Measurements from ENCODE around the gene FBXL17. TPM values are rescaled to one million over a fixed set of nuclear protein-coding genes. Genes with fewer than 3 reads are reported as not detected.

FBXL17 gene
- total and polyA plus RNA-seq, 9 of the 15 experiments (the other 6 are each of a cell fraction or from before 2014, with no cell fraction given) = 0.32 to 5.4 (median 1.8) TPM

DNA sequence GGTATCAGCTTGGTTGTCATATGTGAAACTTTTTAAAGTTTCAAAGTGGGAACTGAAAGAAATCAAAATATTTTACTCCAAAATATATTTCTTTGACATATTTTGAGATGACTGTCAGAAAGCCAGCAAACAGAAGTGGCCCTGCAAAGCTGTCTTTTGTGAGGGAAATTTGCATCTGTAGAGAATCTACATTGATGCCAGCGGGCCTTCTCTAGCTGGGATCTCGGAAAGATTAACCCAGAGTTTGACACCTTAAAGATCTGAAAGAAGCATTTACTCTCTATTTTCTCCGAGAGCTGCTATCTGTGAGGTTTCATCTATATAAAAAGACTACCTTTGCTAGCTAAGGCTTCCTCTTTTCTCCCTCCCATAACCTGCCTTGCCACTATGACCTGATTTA is 303.6 kb downstream of the FBXL17 start (continued):
- TF ChIP-seq, protein P1, sequence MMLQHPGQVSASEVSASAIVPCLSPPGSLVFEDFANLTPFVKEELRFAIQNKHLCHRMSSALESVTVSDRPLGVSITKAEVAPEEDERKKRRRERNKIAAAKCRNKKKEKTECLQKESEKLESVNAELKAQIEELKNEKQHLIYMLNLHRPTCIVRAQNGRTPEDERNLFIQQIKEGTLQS (IDR thresholded peaks at IDR 0.05) = no peak
- TF ChIP-seq, protein P1 (CRISPR knock-in tag; conservative IDR thresholded peaks at IDR 0.05) = no peak
- TF ChIP-seq ZNF695 (CRISPR knock-in tag; IDR thresholded peaks at IDR 0.05) = no peak

DNA sequence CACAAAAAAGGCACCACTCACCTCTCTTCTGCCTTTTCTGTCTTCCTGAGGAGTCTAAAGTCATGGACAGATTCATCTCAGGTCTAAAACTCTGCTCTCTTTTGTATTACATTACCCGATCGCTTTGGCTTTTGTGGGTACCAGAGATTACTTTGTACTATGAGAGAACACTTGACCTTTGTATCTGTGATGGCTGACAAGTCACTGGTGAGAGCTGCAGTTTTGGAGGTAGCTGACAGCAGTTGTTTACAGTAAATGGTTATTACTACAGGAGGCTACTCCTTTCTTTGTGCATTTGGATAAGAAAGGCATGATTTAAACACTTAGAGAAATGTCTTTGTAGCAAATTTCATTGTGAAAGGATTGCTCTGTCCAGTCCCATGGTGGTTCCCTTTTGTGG is 307.3 kb downstream of the FBXL17 start:
- Histone ChIP-seq H4K20me1 (replicated peaks; ENCODE audit: control insufficient read depth, insufficient read depth, low read length) (no peaks in the 10 kb centered on the region), H3K9me1 (ENCODE audit: control insufficient read depth, insufficient read depth, low read length) (no peaks in the 10 kb centered on the region), H3K79me2 (ENCODE audit: control insufficient read depth, insufficient read depth, low read length) (no peaks in the 10 kb centered on the region), H3K27ac (ENCODE audit: extremely low read depth, low read depth, low read length) (no peak overlapping the region), H3K27me3 (ENCODE audit: control insufficient read depth in 2 of 2, insufficient read depth in 2 of 2, low read length in 2 of 2) (no peaks in the 10 kb centered on the region), H3K4me2 (ENCODE audit: insufficient read depth, low read length) (no peak overlapping the region), H3K36me3 (ENCODE audit: control insufficient read depth, insufficient read depth, low read length) (no peaks in the 10 kb centered on the region), H3K9ac (ENCODE audit: insufficient read depth in 1 of 2, low read depth in 2 of 2, low read length in 2 of 2) (no peak overlapping the region), H3K4me1 (replicated peaks in 1 of 2; ENCODE audit: control insufficient read depth in 2 of 2, insufficient read depth in 2 of 2, low read length in 2 of 2) (no peaks in the 10 kb centered on the region), H3K9me3 (replicated peaks; ENCODE audit: control insufficient read depth, insufficient read depth, low read depth, low read length) (no peaks in the 10 kb centered on the region; the same call in 1 of the 2 replicates), H3K4me3 (no peak overlapping the region), H2AFZ (ENCODE audit: low read depth, low read length) (no peak overlapping the region)
- CTCF ChIA-PET (ENCODE audit: low intra/inter-chr PET ratio) = no interaction called here
- no peak for ATAC-seq
- DNase-seq (ENCODE audit: extremely low read depth in 1 of 4, low spot score in 3 of 4) = no peak
- in situ Hi-C loops (cut with MboI) = no loop called here
- WGBS (ENCODE audit: insufficient coverage, low coverage, missing lambda C conversion rate) = 0% methylated on average over 2 of the region's 2 CpGs
- no TSS peak for BruUV-seq (replicated peaks)
- intact Hi-C loops (cut with micrococcal nuclease) = no loop called here
- POLR2A ChIA-PET = no interaction called here
- no peak for FAIRE-seq
- TF ChIP-seq, protein P2, sequence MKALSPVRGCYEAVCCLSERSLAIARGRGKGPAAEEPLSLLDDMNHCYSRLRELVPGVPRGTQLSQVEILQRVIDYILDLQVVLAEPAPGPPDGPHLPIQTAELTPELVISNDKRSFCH (CRISPR knock-in tag; IDR thresholded peaks at IDR 0.05) = no peak
- TF ChIP-seq, protein P2 (tag; IDR thresholded peaks at IDR 0.05) = no peak
- TF ChIP-seq PCBP1 (IDR thresholded peaks at IDR 0.05; ENCODE audit: low read depth, low read length, poor library complexity, severe bottlenecking) (no peak), SMARCE1 (IDR thresholded peaks at IDR 0.05) (no peak), HNRNPL (IDR thresholded peaks at IDR 0.05; ENCODE audit: low read depth, low read length) (no peak), CHD2 (IDR thresholded peaks at IDR 0.05; ENCODE audit: low read depth, low read length) (no peak), POLR2H (tag; IDR thresholded peaks at IDR 0.05; ENCODE audit: low read depth) (no peak), IFI16 (CRISPR knock-in tag; IDR thresholded peaks at IDR 0.05) (no peak), ZNF311 (CRISPR knock-in tag; IDR thresholded peaks at IDR 0.05) (no peak), ETV6 (IDR thresholded peaks at IDR 0.05; ENCODE audit: borderline replicate concordance in 1 of 2, low read depth in 2 of 2, low read length in 1 of 2) (no peak), ETV6 (CRISPR knock-in tag; IDR thresholded peaks at IDR 0.05; ENCODE audit: borderline replicate concordance) (no peak), ZNF133 (CRISPR knock-in tag; IDR thresholded peaks at IDR 0.05) (no peak), MAFF (IDR thresholded peaks at IDR 0.05; ENCODE audit: low read length) (no peak), JUN (IDR thresholded peaks at IDR 0.05; ENCODE audit: borderline replicate concordance, low read depth, low read length) (no peak), JUN (CRISPR knock-in tag; IDR thresholded peaks at IDR 0.05; ENCODE audit: borderline replicate concordance) (no peak), ETV1 (tag; conservative IDR thresholded peaks at IDR 0.05; ENCODE audit: low read depth) (no peak)
- TF ChIP-seq, protein P1 (IDR thresholded peaks at IDR 0.05) = no peak
- TF ChIP-seq, protein P1 (CRISPR knock-in tag; conservative IDR thresholded peaks at IDR 0.05) = no peak
- TF ChIP-seq, protein P3, sequence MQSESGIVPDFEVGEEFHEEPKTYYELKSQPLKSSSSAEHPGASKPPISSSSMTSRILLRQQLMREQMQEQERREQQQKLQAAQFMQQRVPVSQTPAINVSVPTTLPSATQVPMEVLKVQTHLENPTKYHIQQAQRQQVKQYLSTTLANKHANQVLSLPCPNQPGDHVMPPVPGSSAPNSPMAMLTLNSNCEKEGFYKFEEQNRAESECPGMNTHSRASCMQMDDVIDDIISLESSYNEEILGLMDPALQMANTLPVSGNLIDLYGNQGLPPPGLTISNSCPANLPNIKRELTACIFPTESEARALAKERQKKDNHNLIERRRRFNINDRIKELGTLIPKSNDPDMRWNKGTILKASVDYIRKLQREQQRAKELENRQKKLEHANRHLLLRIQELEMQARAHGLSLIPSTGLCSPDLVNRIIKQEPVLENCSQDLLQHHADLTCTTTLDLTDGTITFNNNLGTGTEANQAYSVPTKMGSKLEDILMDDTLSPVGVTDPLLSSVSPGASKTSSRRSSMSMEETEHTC (IDR thresholded peaks at IDR 0.05) = no peak

Measured in K562 (cell line).